GM19238 (cell line): ENCODE results near the gene PHPT1.

ENCODE experiments used
- DNase-seq: peaks from one replicate; pipeline ENCODE4 v3.0.0; 2011; ENCODE audit warnings: low spot score; ENCODE audit not compliant: insufficient read length

PHPT1 gene

DNA sequence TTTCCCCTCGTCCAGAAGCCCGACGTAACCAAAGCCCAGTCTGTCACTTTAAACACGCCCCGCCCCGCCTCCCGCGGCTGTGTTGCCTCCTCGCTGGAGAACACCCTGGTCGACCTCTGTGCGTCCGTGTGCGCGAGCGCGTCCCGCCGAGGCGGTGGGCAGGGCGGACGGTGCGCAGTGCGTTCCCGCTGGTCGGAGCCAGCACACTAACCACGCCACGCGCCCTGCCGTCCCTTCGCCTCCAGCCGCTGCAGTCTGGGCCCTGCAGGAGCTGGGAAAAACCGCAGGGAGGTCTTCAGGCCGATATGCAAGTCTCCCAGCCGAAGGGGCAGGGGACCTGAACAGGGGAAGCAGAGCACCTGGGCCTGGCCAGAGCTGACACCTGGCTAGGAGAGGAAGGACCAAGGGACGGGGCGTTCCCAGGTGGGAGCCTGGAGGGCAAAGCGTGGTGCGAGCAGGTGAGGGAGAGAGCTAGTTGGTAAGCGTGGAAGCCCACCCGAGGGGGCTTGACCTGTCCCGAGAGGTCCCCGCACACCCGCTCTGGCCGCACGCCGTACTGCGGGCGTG lies 1.3 kb upstream of the PHPT1 start:
- DNase-seq: peak; percentile 66

DNA sequence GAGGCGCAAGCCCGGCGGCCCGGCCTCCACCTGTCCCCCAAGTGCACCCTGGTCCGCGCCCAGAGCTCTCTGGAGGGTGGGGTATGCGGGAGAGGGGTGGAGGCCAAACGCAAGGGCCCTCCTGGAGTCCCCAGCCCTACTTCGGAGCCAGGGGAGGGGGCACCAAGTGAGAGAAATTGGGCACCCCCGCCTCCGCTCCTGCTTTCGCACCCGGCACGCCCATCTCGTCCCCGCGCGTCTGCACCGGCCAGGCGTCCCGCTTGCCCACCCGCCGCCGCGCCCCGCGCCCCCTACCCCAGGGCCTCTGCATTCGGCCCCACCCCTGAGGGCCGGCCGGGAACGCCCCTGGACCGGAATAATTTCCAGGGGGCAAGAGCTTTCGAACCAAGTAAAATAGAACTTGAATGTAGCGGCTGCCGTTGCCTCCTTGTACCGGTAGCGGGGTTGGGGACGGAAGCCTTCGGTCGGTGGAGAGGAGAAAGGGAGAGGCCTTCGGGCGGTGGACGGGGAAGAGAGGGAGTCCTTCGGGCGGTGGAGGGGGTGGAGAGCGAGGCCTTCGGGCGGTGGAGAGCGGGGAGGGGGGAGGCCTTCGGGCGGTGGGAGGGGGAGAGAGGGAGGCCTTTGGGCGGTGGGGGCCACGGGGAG lies 694 bp upstream of the PHPT1 start:
- DNase-seq: peak; percentile 41

DNA sequence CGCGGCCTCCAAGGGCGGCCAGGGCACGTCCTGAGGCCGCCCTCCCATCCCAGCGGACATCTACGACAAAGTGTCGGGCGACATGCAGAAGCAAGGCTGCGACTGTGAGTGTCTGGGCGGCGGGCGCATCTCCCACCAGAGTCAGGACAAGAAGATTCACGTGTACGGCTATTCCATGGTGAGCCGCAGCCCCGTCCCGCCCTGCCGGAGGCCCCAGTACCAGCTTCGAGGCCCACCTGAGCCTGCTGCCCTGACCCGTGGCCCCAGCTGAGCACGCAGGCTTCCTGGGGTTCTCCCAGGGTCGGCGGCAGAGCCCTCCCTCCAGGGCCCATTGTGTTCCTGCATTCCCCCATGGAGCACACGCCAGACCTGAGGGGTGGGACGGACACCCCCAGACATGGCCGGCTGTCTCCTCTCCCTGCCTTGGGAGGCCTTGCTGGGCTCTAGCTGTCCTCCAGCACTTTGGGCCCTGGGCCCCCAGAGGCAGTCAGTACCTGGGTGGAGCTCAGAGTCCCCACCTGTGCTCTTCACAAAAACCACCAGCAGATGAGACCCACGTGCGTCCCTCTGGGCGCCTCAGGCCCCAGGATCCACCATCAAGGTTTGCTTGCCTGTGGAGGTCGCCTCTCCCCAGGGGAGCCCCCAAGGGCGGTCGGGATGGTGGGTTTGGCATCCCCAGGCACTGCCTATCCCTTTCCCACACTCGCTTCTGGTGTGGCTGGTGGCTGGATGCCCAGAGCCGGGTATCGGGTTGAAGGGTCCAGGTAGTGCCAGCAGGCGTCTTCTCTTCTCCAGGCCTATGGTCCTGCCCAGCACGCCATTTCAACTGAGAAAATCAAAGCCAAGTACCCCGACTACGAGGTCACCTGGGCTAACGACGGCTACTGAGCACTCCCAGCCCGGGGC lies 1.0 kb downstream of the PHPT1 start:
- no peak for DNase-seq

GRCh38 chr9:136850866-136851775 lies 1.9 kb downstream of the PHPT1 start:
- DNase-seq: no peak

GRCh38 chr9:136851941-136852663 lies 2.9 kb downstream of the PHPT1 start, which contains the start of gene MAMDC4:
TSS of gene MAMDC4 (plus strand) at chr9:136852346. CDS start at chr9:136852417, 71 bp downstream.
- no peak for DNase-seq

GRCh38 chr9:136852664-136853595 lies 3.7 kb downstream of the PHPT1 start:
- no peak for DNase-seq

DNA sequence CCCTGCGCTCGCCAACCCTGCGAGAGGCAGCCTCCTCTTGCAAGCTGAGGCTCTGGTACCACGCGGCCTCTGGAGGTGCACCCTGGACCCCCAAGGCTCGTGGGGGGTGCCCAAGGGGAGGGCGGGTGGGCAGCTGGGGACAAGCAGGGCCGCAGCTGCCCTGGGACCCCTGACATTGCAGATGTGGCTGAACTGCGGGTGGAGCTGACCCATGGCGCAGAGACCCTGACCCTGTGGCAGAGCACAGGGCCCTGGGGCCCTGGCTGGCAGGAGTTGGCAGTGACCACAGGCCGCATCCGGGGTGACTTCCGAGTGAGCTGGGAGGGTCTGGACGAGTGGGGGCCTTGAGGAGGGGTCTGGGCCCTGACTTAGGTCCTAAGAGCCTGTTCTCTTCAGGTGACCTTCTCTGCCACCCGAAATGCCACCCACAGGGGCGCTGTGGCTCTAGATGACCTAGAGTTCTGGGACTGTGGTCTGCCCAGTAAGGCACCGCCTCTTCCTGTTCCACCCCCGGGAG lies 4.4 kb downstream of the PHPT1 start:
- no peak for DNase-seq

DNA sequence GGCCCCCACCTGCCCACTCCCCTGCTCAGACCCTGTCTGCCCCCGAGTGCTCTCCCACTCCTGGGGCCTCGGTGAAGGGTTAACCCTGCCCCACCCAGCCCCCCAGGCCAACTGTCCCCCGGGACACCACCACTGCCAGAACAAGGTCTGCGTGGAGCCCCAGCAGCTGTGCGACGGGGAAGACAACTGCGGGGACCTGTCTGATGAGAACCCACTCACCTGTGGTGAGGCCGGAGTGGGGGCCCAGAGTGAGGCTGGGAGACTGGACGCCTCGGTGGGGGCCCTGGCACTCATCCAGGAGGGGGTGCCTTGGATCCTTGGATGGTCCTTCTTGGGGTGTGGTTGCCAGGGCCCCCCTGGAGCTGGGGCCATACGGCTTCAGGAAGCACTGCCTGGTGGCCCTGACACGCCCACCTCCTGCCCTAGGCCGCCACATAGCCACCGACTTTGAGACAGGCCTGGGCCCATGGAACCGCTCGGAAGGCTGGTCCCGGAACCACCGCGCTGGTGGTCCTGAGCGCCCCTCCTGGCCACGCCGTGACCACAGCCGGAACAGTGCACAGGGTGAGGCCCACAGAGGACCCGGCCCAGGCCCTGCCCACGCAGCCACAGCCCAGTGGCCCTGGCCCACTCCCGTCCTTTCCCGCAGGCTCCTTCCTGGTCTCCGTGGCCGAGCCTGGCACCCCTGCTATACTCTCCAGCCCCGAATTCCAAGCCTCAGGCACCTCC lies 5.1 kb downstream of the PHPT1 start:
- DNase-seq: no peak

GRCh38 chr9:136854842-136855460 lies 5.7 kb downstream of the PHPT1 start:
- no peak for DNase-seq

DNA sequence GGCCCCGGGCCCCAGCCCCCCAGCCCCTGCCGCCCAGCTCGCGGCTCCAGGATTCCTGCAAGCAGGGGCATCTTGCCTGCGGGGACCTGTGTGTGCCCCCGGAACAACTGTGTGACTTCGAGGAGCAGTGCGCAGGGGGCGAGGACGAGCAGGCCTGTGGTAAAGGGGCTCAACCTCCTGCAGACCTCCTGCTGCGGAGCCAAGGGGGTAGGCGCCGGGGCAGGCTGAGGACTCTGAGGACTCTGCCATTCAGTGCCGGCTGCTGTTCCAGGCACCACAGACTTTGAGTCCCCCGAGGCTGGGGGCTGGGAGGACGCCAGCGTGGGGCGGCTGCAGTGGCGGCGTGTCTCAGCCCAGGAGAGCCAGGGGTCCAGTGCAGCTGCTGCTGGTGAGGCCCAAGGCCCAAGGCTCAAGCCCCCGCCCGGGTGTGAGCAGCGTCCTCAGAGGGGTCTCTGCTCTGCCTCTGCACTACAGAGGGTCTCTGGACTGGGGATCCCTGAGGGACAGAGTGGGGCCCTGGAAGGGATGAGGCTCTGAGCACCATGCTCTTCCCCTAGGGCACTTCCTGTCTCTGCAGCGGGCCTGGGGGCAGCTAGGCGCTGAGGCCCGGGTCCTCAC lies 6.4 kb downstream of the PHPT1 start:
- no peak for DNase-seq

GRCh38 chr9:136856079-136856476 lies 6.9 kb downstream of the PHPT1 start:
- DNase-seq: no peak

GRCh38 chr9:136856541-136857141 lies 7.4 kb downstream of the PHPT1 start:
- no peak for DNase-seq

- DNase-seq: no peak
Measured at GRCh38 chr9:136857166-136857565, 8.0 kb downstream of the PHPT1 start.

DNA sequence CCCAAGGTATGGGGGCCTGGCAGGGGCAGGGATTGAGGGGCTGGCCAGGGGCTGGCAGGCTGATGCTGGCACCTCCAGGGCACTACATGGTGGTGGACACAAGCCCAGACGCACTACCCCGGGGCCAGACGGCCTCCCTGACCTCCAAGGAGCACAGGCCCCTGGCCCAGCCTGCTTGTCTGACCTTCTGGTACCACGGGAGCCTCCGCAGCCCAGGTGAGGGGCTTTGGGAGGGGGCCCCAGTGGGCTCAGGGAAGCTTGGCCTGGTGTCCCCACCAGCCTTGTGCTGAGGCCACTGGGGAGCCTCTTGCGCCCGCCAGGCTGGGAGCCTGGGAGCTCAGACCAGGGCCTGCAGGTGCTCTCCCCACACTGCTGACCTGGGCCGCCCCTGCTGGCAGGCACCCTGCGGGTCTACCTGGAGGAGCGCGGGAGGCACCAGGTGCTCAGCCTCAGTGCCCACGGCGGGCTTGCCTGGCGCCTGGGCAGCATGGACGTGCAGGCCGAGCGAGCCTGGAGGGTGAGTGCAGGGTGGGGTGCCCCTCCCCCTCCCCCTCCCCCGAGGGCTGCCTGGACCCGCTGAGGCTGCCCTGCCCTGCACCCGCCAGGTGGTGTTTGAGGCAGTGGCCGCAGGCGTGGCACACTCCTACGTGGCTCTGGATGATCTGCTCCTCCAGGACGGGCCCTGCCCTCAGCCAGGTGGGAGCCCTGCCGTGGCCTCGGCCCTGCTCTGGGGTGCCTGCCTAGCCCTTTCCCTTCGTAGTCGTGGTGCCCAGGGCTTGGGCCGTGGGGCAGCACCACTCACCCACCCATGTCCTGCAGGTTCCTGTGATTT lies 8.6 kb downstream of the PHPT1 start:
- no peak for DNase-seq

GRCh38 chr9:136858452-136858843 lies 9.2 kb downstream of the PHPT1 start:
- no peak for DNase-seq
